Dedifferentiated amniotic fluid mesenchymal stem cell (primary cell): ENCODE results near the gene KLHL29.

Source experiments
- DNase-seq: peaks from one replicate; pipeline ENCODE4 v3.0.0-alpha.2; 2016; ENCODE audit errors: extremely low spot score

KLHL29 gene

DNA sequence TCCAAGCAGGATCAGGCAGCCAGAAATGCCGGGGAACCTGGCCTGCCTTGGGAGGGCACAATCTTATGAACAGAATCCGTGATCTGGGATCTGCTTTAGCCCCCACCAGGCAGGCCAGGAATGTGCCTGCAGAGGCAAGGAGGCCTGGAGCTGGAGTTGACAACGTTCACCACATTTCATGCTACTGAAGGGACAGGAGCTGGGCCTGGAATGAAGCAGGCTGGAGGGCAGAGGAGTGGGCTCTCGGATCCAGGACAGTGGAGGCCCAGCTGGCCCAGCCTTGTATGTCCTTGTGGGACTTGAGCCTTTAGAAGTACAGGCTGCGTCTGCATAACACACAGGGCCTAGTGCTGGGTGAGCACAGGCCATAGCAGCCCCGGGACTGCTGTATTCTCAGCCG lies 91.8 kb downstream of the KLHL29 start:
- DNase-seq: no peak

DNA sequence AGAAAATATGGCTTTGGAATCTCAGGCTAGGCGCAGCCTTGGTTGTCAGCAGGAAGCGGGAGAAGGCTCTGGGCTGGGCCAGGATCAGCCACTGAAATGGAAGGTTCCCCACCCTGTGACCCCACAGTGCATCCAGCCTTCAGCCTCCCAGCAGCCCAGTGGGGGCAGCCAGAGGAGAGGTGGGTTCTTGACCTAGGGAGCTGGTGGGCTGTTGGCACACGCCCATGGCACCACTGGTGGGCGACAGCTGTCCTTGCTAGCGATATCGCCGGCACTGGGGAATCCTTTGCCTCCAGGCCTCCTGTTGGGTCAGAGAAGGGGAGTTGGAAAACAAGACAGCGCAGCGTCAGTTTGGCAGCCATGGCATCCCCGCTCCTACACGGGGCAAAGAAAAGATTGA lies 92.4 kb downstream of the KLHL29 start:
- DNase-seq: no peak

DNA sequence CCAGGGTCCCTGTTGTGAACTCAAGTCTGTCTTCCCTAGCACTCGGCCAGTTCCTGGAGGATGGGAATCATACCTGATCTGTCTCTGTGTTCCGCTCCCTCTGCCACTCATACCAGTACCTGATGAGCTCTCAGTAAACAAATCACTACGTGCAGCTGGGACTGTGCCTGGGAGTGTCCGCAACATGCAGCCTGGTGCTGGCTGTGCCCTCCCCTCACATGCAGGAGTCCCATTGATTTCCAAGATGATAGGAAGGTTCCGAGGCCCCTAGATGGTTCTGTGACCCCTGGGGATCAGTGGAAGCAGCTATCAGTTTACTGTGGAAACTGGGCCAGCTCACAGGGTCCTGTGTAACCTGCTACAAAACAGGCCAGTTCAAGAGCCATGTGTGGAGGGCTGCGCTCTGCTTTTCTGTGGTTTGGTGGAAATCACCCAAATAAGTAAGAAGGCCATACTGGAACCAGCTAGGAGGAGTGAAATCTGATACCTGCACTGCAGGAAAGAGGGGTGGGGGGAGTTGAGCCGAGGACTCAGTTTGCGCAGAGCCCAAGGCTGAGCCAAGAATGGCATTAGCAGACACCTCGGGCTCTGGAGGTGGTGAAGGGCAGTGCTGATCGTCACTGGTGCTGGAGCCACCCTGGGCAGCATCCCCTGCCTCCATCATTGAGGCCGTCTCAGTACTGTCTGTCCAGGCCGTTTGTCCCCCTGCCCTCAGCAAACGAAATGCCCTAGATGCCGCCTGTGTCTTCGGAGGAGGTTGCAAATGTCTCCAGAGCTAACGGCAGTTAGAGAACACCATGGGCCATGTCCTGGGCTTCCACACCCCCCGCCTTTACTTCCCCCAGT lies 93.3 kb downstream of the KLHL29 start:
- no peak for DNase-seq

DNA sequence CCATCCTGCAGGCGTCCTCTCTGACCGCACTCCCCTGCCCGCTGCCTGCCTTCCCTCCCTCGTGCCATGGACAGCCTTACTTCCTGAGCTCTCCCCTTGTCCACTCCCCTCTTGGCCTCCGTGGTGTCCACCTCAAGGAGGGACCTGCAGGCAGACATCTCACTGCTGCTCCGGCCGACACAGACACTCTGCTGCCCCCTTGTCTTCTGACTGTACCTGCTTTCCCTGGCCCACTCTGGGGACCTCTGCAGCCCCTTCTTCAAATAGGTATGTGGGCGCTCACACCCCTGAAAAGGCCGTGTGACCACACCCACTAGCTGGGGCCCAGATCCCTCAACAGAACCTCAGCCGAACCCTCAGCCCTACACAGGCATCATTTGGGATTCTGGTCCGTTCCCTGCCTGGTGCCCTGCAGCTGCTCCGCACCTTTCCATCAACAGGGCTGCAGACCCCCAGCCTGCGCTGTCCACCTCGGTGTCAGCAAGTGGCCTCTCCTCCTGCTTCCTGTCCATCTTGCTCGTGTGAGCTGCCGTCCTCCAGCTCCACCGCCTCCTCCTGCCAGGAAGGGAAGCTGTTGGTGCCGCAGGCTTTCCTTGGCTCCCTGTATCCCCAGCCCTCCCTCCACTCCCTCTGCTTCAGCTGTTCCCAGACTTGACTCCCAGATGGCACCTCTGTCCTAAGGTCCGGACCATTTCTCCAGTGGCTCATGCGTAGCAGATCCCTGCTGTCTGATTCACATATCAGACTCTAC lies 94.1 kb downstream of the KLHL29 start:
- DNase-seq: no peak

DNA sequence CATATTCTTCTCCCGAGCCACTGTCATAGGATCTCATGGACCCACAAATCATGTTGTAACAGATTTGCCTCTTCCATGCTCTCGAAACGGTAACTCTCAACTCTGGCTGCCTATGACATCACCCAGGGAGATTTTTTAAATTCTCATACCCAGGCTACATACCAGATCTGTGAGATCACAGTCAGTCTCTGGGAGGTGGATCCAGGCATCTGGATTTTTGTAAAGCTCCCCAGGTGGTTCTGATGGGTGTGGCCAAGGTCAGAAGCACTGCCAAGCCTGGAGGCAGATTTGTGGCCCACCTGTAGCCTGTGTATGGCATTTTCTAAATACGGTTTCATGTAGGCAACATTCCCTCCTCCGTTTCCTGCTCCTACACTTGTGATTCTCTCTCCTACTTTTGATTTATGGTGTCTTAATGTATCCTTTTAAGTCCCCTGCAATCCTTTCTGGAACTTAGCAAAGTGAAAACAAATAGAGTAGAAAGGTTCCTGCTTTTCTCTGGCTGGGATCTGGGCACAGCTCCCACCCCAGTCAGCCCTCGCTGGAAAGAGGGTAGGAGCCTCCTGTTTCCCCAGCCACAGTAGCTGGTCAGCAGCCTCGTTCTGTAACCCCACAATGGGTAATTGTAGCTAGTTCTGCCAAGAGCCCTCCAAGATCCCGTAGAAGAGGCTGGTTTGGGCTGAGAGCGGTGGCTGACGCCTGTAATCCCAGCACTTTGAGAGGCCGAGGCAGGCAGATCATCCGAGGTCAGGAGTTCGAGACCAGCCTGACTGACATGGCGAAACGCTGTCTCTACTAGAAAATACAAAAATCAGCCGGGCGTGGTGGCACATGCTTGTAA lies 96.2 kb downstream of the KLHL29 start:
- DNase-seq: peak; percentile 72

DNA sequence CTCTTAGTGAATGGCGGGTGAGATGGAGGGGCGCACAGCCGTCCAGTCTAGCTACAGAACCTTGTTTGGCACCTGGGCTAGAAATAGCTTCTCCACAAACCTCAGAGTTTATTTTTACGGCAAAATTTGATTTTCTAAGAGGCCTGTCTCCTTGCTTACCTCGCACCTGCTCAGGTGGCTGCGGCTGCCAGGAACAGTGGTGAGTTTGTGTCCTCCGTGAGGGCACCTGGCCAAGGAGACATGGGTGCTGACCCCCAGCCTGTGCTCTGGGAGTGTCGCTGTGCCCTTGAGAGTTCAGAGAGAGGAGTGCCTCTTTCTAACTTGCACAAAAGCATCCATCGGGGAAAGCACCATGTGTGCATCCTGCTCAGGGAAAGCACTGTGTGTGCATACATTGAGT lies 97.2 kb downstream of the KLHL29 start:
- DNase-seq: no peak

DNA sequence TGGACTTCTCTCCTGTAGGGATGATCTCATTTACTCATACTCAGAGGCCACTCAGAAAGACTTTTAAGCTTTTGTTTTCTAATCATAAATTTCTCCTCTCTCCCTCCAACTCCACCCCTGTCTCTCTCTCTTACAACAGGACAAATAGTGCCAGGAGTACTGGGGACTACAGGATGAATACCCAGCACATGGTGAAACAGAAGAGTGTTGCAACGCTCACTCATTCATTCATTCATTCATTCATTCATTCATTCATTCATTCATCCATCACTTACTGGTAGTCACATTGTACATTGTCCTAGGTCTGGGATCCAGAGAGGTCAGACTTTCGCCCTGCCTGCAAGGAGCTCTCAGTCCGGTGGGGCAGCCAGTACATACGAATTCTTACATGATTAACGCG lies 97.6 kb downstream of the KLHL29 start:
- no peak for DNase-seq

DNA sequence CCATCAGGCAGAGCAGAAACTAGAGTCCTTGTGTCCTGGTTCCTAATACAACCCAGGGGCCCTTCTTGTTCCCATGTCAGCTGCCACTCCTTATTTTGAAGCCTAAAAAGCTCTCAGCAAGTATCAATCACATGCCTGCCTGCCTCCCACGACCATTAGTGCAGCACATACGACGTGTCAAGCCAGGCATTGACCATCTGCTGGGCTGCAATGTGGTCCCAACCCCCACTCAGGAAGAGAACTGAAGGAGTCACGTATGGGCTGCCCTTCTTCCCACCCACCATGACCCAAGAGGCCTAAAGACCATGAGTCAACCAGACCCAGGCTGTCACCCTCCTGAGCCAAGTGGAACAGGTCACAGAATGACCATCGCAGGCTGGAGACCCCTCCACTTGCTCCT lies 98.8 kb downstream of the KLHL29 start:
- DNase-seq: no peak

DNA sequence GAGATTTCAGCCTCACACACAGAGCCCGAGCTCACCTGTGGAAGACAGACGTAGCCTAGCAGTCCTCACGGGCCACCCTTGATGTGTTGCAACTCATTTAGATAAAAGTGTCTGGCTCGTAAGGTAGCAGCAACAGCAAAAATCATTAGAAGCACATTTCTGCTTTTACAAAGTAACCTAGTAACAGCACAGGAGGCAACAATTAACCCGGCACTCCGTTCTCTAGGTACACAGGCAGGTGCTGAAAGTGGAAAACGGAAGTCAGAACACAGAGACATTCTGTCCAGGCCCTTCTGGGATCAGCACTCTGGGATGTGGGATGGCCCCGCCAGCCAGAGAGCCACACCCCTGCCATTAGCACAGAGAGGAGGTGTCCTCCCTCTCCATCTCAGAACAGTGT lies 99.3 kb downstream of the KLHL29 start:
- DNase-seq: no peak

DNA sequence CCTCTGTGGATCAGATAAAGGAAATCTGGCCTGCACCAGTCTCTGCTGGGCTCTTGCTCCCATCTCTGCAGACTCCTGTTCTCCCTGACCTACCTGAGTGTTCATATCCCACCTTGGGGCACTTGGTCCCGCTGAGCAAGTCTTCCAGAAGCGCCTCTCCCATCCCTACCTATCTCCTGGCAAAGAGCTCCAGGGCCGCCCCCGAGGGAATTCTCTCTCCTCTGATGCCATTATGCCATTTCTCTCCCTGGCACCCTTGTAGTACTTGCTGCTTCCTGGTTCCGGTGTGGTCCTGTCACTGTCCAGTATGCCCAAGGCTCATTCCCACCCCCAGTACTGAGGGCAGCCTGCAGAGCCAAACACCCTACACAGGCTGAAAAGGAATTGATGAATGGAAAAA lies 99.8 kb downstream of the KLHL29 start:
- no peak for DNase-seq

DNA sequence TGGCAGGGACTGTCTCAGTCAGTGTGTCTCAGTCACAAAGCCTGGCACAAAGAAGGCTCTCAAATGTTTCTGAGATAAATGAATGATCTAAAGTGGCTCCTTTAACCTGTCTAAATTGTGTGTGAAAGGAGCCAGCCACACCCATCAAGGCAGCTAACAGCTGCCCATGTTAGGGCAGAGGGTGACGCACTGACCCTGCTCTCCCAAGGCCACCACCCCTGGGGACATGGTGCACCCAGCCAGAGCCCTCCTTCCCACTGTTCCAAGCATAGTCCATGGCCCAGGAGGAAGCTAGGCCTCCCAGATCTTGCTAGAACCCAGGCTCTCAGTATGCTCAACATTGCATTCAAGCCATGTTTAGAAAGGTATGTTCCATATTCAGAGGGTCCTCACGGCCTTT lies 100.3 kb downstream of the KLHL29 start:
- no peak for DNase-seq

DNA sequence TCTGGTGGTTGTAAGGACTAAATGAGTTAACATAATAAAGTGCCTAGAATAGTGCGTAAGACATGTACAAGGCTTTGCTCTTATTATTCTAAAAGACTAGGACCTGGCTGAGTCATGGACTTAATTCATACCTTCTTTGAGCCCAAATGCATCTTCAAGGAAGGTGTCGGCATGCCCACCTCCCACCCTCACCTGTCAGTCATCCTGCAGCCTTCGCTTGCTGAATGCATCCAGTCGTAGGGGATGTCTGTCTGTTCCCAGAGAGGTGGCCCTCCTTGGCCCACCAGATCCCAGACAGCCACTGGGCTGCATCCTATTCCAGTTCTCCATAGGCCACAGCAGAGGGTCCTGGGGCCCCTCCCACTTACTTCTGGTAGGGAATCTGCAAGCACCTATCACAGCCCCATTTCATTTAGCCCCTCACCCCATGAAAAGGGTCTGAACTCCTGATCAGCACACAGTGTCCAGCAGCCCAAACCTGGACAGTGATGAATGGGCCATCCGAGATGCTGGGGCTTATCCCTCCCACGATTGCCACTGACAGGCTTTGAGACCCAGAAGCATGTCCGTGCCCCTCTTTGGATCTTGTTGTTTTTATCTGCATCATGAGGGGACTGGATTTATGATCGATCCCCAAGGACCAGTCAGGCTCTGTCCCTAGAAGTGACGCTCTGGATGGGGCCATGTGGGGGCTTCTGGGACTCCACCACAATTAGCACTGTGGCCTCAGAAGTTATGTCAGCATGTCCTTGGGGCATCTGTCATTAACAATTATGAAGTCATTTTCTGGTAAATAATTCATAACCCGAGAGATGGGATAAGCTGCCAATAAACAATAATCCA lies 101.1 kb downstream of the KLHL29 start:
- no peak for DNase-seq

DNA sequence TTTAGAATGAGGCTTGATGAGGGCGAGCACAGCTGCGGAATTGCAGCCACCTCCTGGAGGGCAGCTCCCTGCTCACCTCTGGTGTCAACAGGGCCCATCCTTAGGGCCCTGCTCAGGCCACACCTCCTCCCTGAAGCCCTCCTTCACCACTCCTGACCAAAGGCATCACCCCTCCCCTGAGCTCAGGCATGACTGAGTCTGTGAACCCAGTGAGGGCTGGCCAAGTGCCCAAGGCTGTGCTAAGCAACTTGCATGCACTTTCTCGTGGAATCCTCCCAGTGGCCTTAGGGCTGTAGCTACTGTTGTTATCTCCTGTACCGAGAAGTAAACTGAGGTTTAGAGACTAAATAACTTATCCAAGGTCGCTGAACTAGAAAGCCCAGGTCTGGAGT lies 101.7 kb downstream of the KLHL29 start:
- no peak for DNase-seq

DNA sequence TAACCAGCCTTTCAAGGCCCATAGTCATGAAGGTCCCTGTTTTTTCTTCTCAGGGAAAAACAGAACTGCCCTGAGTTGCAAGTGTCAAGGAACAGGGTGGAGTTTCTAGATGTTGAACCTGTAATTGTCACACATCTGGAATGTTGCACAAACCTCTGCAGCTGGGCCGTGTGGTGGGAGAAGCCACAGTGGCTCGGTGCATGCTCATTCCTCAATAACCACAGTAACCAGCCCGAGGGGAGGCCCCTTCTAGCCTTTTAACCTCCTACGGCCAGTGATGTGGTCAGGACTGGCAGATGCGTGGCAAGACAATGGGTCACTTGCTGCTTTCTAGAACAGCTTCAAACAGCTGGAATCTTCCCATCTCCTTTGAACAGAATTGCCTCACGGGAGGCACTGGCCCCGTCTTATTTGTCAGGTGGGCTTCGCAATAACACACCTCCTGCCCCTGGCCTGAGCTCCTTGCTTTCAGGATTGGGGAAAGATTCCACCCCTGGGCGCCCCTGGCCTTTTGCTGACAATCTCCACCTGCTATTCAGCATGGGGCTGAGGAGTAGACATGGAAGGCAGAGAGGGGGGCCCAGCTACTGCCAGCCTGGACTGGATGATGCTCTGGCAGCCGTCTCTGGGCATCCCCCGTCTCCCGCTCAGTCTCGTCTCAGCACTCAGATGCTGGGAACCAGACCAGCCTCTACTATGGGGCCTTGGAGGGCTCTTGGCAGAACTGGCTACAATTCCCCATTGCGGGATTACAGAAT lies 102.9 kb downstream of the KLHL29 start:
- peak; percentile 34 for DNase-seq

DNA sequence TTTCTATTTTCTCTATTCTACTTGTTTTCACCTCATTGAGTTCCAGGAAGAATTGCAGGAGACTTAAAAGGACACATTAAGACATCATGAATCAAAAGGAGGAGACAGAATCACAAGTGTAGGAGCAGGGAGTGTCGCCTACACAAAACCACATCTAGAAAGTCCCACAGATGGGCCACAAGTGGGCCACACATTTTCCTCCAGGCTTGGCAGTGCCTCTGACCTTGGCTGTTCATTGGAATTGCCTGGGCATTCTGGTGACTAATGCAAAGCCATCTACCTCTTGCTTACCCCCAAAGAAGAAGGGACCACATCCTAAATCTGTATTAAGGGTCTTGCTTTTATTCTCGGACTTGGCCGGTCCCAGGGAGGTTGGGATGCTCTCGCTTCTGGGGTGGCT lies 103.6 kb downstream of the KLHL29 start:
- no peak for DNase-seq

DNA sequence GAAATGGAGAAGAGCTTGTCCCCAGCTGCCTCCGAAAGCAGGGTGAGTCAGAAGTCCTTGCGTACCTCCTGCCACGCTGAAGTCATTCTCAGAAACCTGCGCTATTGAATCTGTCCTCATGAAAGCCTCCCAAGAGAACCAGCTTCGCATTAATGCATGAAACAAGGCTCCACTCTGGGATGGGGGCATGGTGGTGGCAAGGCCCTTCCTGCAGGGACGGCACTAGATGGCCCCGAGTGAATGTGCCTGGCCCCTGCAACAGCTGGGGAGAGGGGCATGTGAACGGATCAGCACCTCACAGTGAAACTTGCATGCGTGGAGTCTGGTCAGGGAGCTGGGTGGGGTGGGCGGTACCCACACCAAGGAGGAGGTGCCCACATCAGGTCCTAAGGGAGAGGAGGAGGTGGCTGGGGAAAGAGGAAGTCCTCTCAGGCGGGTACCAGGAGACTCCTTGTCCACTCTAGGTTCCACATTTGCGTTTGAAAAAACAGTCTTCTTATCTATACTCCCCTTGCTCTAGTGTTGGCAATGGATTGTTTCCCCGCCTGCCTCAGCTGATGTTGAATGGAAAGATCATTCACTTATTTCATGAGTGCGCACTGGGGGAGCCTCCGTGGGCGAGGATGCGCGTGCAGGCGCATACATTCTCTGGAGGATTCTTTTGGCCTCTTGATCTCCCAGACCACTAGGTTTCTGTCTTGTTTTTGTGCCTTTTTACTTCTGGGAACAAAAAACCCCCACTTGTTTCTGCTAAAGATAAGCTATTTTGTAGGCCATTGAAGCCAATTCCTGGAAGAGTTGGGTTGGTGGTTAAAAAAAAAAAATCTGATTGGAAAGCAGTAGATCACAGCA lies 104.7 kb downstream of the KLHL29 start:
- DNase-seq: no peak

DNA sequence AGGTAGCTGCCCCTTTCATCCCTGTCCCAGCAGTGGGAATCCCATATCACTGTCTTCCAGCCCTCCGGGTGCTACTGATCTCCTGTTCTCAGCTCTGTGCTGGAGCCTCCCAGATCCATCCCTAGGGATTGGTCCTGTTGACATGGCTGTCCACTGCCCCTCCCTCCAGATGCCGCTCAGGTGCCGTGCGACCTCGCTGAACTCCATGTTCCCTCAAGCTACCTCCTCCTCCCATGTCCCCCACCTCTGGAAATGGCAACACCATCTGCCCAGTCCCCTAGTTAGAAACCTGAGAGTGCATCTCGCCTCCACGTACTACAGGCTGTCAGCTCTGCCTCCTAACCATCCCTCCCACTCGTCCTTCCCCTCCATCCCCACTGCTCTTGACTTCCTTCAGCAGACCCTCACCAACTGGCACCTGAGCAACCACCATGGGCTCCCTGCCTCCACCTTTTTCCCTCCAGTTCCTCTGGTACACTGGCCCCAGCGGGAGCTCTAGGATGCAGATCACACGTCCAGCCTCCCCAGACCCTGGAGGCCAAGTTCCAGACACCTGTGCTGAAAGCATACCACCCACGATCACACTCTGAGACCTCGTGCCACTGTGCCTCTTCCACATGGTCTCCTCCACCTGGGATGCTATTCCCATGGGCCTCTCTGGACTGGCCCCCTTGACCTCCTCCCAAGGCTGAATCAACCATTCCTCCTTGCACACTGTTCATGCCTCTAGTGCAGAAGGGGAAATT lies 106.8 kb downstream of the KLHL29 start:
- no peak for DNase-seq

DNA sequence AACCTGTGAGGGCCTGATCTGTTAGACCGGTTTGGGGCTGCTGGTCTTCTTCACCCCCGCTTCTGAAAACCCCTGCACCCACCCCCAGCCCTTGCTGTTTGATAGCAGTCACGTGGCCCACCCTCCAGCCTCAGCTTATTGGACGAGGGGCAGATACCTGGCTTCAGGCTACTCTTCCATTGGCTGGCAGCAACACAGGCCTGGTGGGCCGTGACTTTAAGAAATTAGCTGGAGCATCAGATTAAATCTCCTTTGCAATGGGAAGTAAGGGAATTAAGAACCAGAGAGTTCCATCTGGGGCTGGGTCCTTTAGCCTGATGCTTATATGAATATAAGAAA lies 107.3 kb downstream of the KLHL29 start:
- no peak for DNase-seq

DNA sequence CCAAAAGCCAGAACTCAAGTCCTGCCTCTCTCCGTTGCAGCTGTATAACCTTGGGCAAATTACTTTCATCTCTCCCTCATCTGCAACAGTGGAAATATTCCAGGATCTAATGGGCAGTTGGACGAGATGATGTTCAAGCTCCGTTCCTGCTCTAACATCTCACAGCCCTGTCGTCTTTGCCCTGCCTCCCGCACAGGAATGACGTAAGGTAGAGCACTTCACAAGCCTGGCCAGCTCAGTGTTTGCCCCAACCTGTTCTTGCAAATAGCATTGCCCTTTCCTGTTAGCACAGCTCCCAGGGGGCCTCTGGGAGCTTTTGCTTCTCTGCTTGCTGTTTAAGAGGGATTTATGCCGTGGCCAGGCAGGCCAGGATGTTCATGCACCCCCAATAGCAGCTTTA lies 107.9 kb downstream of the KLHL29 start:
- DNase-seq: no peak
